Esophagus squamous epithelium (tissue), 5 donors: Measurements from ENCODE around the gene KCNQ1. TPM values are rescaled to one million over a fixed set of nuclear protein-coding genes. Genes with fewer than 3 reads are reported as not detected.

Experiments
- DNase-seq: peaks from one replicate; lab custom pipeline; 2025; lab: John Stamatoyannopoulos, UW
- H3K27ac ChIP-seq, 4 donors: fragments of 200-600 bp; sonication (generic); one replicate each; pipeline ENCODE4 v1.5.1; 2016 to 2019; ENCODE audit warnings: mild to moderate bottlenecking in 1 of 4
- H3K27me3 ChIP-seq, 4 donors: fragments of 200-600 bp; sonication (generic); 1 replicate in 3 of 4; 2 replicates in 1 of 4; pipeline versions ENCODE4 v1.5.1 to v1.6.0; 2017 to 2021; ENCODE audit warnings: antibody characterized with exemption in 1 of 4
- H3K36me3 ChIP-seq, 3 donors: fragments of 200-600 bp; sonication (generic); one replicate each; pipeline ENCODE4 v1.5.1; 2016 to 2019
- H3K4me1 ChIP-seq, 3 donors: fragments of 200-600 bp; sonication (generic); one replicate each; pipeline ENCODE4 v1.5.1; 2017 to 2019
- H3K4me3 ChIP-seq, 4 donors: fragments of 200-600 bp; sonication (generic); 1 replicate in 3 of 4; 2 replicates in 1 of 4; pipeline ENCODE4 v1.5.1; 2016 to 2019; ENCODE audit warnings: mild to moderate bottlenecking in 2 of 4, moderate library complexity in 1 of 4
- H3K9me3 ChIP-seq, 3 donors: fragments of 200-600 bp; sonication (generic); one replicate each; pipeline ENCODE4 v1.5.1; 2016 to 2019
- POLR2A ChIP-seq, 4 donors: fragments of 450-650 bp; IDR thresholded peaks; one replicate each; pipeline ENCODE4 v1.6.1; 2017; ENCODE audit warnings: antibody characterized with exemption in 4 of 4, mild to moderate bottlenecking in 4 of 4, moderate library complexity in 3 of 4
- WGBS, 2 donors: methylation state at CpG; one replicate each; pipeline ENCODE4 v1.1.5; 2018; 5-methylcytosine and 5-hydroxymethylcytosine counted together
- intact Hi-C: fragments of 100-400 bp; cut with DNase I; formaldehyde crosslinking; loops from one replicate; pipeline ENCODE4 v1.15.0; 2022
- total RNA-seq, 4 donors: library from RNA; depleted of rRNA; stranded (reverse); fragments of >200 nt; gene quantifications; one replicate each; pipeline ENCODE4 v1.1.0, GENCODE V29; 2016
- TF ChIP-seq, protein P1 (sequence below), 6 experiments: fragments of 450-650 bp in 4 of 6; fragments of 200-600 bp in 2 of 6; sonication (generic) in 2 of 6; IDR thresholded peaks; one replicate each; pipeline ENCODE4 v1.5.1; 2016 to 2019; ENCODE audit warnings: antibody characterized with exemption in 6 of 6, mild to moderate bottlenecking in 4 of 6, moderate library complexity in 4 of 6
- donor health status: DM: yes; HTN: yes; CAD: no.

Gene KCNQ1
- total RNA-seq, 4 donors from 2014 or later: 0.61 to 3.1 (median 0.72) TPM

DNA sequence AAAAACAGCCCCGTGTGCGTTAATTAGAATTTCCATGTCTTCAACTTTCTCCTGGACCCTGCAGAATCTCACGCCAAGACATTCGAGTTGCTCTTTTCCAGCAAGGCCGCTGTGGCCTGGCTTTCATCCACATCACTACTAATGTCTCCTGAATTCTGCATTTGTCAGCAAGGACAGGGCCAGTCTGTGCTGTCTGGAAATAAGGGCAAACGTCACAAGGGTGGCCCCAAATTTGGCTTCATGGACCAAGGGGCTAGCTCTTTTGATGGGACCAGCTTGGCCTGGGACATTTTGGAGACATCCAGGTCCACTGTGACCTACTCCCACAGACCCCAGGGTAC is 221.6 kb downstream of the KCNQ1 start:
- DNase-seq: no peak
- no peak overlapping the region for H3K27ac ChIP-seq
- WGBS, 2 donors: 72 to 75% methylated on average over 6 of the region's 6 CpGs

DNA sequence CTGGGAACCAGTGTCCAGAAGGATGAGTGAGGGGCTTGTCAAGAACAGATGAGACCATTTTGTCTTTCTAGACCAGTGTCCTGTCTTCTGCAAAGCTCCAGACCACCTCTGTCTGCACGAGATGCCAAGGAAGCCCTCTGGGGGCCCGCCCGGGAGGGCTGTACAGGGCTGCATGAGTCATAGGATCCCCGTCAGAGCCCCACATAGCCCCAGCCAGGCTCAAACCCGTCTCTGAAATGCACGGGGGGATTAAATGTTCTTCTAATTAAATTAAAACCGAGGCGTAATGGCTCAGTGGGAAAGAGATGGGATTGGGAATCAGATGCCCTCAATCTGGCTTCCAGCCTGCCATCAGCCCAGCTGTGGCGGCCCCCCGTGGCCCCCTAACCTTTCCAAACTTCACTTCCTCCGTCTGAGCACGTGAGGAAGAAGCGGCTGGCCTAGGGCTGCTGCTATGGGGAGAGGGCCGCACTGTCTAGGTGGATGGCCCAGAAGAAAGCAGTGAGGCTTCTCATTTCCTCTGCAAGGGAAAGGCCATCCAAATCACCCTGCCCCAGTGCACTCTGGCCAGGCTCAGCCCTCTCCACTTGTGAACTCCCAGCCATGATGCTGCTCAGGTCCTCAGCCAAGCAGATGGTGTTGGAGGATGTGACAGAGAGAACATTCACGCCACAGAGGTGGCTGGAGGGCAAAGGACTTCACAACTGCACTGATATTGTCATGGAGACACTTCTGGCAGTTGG is 222.2 kb downstream of the KCNQ1 start:
- Histone ChIP-seq H3K27ac (no peak overlapping the region), H3K4me1 (no peaks in the 10 kb centered on the region), H3K9me3 (peaks cover 0 to 6% (median 0%) of the 10 kb centered on the region in 3 donors), H3K27me3 (no peaks in the 10 kb centered on the region), H3K4me3 (no peak overlapping the region), H3K36me3 (peaks cover 0 to 18% (median 0%) of the 10 kb centered on the region in 3 donors)
- 71 to 80% methylated on average over 6 of the region's 15 CpGs for WGBS, 2 donors
- intact Hi-C loops: no loop called here
- no peak for TF ChIP-seq POLR2A (IDR thresholded peaks at IDR 0.05)
- TF ChIP-seq, protein P1, sequence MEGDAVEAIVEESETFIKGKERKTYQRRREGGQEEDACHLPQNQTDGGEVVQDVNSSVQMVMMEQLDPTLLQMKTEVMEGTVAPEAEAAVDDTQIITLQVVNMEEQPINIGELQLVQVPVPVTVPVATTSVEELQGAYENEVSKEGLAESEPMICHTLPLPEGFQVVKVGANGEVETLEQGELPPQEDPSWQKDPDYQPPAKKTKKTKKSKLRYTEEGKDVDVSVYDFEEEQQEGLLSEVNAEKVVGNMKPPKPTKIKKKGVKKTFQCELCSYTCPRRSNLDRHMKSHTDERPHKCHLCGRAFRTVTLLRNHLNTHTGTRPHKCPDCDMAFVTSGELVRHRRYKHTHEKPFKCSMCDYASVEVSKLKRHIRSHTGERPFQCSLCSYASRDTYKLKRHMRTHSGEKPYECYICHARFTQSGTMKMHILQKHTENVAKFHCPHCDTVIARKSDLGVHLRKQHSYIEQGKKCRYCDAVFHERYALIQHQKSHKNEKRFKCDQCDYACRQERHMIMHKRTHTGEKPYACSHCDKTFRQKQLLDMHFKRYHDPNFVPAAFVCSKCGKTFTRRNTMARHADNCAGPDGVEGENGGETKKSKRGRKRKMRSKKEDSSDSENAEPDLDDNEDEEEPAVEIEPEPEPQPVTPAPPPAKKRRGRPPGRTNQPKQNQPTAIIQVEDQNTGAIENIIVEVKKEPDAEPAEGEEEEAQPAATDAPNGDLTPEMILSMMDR (IDR thresholded peaks at IDR 0.05): no peak
- DNase-seq: no peak

More for the DNA sequence above, 221.6 kb downstream of the KCNQ1 start:
- no peak overlapping the region for H3K4me3 ChIP-seq
- peaks cover 0 to 12% (median 0%) of the 10 kb centered on the region in 3 donors for H3K9me3 ChIP-seq
- no peak for TF ChIP-seq POLR2A (IDR thresholded peaks at IDR 0.05)
- TF ChIP-seq, protein P1 (IDR thresholded peaks at IDR 0.05): no peak
- H3K27me3 ChIP-seq: no peaks in the 10 kb centered on the region
- intact Hi-C loops: no loop called here
- H3K4me1 ChIP-seq: no peaks in the 10 kb centered on the region
- H3K36me3 ChIP-seq: peaks cover 0 to 18% (median 0%) of the 10 kb centered on the region in 3 donors

DNA sequence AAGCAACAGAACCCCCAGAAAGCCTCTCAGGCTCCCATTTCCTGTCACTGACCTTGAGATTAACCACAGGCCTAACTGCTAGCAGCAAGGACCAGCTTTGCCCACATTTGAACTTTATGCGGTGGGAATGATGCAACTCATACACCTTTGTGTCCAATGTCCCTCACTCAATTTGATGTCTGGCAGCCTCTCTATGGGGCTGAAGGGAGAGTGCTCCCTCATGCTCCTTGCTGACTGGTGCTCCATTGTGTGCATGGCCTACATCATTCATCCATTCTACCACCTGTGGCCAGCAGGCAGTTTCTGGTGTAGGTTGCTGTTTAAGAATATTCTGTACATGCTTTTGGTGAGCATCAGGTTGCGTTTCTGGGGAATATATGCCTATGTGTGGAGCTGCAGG is 223.1 kb downstream of the KCNQ1 start:
- no peaks in the 10 kb centered on the region for H3K9me3 ChIP-seq
- H3K4me3 ChIP-seq: no peak overlapping the region
- no peaks in the 10 kb centered on the region for H3K27me3 ChIP-seq
- no peak for DNase-seq
- WGBS, 2 donors: 81 to 100% methylated on average over 1 to 2 of the region's 2 CpGs
- intact Hi-C loops: no loop called here
- H3K27ac ChIP-seq: no peak overlapping the region
- H3K36me3 ChIP-seq: peaks cover 0 to 18% (median 0%) of the 10 kb centered on the region in 3 donors
- no peak for TF ChIP-seq POLR2A (IDR thresholded peaks at IDR 0.05)
- TF ChIP-seq, protein P1 (IDR thresholded peaks at IDR 0.05): no peak
- no peaks in the 10 kb centered on the region for H3K4me1 ChIP-seq

DNA sequence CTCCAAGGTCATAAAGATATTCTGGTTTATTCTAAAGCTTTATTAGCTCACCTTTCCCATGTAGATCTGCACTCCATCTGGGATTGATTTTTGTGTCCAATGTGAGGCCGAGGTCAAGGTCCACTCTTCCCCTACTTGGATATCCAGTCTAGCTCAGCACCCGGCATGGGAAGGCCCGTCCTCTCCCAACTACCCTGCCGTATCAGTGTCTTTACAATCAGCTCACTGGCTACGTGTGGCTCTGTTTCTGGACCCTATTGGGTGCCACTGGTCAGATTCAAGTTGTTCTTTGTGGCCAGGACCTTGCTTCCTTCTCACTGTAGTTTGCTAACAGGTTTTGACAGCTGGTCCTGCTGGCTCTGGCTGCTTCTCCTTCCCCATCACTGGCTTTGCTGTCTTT is 224.1 kb downstream of the KCNQ1 start:
- DNase-seq: no peak
- Histone ChIP-seq H3K9me3 (no peaks in the 10 kb centered on the region), H3K4me3 (no peak overlapping the region), H3K36me3 (peaks cover 0 to 13% (median 0%) of the 10 kb centered on the region in 3 donors), H3K27me3 (no peaks in the 10 kb centered on the region), H3K27ac (no peak overlapping the region), H3K4me1 (peaks cover 0 to 2% (median 0%) of the 10 kb centered on the region in 3 donors)
- 86 to 95% methylated on average over 5 of the region's 5 CpGs for WGBS, 2 donors
- TF ChIP-seq, protein P1 (IDR thresholded peaks at IDR 0.05): no peak
- no peak for TF ChIP-seq POLR2A (IDR thresholded peaks at IDR 0.05)
- intact Hi-C loops: no loop called here

DNA sequence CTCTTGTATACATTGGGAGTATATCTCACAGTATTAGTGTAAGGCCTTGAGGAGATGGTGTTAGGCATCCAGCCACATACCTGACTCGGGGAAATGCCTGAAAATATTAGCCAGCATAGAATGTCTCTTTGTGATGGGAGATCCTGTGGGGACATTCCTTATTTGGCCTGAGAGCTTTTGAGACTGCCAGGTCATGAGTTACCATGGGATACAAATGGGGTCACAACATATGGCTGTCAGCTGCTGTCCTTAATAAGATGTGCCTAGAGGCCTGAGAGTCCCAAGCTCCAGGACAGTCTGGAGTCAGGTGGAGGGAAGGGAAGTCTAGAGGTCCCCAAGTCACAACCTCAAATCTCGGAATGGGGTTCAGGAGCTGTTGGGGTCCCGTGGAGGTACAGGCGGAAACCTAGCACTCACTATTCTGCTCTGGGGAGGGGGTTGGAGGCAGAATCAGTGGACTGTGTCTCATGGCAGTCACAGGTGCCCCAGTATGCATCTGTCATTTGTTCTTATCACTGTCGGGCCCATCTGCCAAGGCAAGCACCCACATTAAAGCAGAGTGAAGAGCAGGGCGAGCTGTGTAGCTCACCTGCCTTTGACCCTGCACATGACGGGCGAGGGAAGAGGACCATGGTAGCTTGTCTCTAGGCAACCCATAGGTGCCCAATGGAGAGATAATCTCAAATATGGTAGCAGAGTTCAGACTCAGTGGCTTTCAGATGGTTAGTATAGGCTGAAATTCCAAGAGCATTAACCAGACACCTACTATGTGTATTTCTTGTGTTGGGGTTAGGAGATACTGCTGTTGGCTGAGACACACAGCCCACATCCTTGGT is 225.0 kb downstream of the KCNQ1 start:
- intact Hi-C loops: no loop called here
- WGBS, 2 donors: 93 to 97% methylated on average over 8 of the region's 8 CpGs

More for the DNA sequence above, 225.0 kb downstream of the KCNQ1 start:
- no peak overlapping the region for H3K4me3 ChIP-seq
- TF ChIP-seq, protein P1 (IDR thresholded peaks at IDR 0.05): no peak
- TF ChIP-seq POLR2A (IDR thresholded peaks at IDR 0.05): no peak
- no peaks in the 10 kb centered on the region for H3K27me3 ChIP-seq
- peaks cover 0 to 6% (median 0%) of the 10 kb centered on the region in 3 donors for H3K36me3 ChIP-seq
- no peaks in the 10 kb centered on the region for H3K9me3 ChIP-seq
- no peak overlapping the region for H3K27ac ChIP-seq
- H3K4me1 ChIP-seq: peaks cover 0 to 8% (median 0%) of the 10 kb centered on the region in 3 donors
- DNase-seq: no peak
